ENCODE results near the gene SEMA4D. TPM values are rescaled to one million over a fixed set of nuclear protein-coding genes. Genes with fewer than 3 reads are reported as not detected.

SEMA4D gene
- total RNA-seq, 1 donor, result 0.72 TPM

DNA sequence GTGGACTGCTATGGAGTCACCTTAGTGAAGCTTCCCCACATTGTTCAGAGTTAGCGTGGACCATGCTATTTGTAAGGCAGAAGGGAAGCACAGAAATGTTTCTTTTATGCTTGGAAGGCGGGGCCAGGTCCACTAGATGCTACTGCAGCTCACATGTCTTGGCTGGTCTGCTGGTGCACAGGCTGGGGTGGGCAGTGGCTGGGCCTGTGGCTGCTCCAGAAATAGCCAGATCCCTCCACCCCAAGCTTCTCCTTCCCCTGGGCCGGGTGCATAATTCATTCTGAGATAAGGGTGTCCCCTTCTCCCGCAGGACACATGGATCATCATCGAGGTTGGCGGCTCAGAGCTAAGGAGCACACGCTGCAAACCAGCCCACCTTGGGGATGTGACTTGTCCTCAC is 14.5 kb upstream of the SEMA4D start:
- H3K9me3 ChIP-seq (ENCODE audit: low read depth, low read length), result no peaks in the 10 kb centered on the region
- no peaks in the 10 kb centered on the region for H4K20me1 ChIP-seq (ENCODE audit: insufficient read depth, low read length)
- TF ChIP-seq, protein P1, sequence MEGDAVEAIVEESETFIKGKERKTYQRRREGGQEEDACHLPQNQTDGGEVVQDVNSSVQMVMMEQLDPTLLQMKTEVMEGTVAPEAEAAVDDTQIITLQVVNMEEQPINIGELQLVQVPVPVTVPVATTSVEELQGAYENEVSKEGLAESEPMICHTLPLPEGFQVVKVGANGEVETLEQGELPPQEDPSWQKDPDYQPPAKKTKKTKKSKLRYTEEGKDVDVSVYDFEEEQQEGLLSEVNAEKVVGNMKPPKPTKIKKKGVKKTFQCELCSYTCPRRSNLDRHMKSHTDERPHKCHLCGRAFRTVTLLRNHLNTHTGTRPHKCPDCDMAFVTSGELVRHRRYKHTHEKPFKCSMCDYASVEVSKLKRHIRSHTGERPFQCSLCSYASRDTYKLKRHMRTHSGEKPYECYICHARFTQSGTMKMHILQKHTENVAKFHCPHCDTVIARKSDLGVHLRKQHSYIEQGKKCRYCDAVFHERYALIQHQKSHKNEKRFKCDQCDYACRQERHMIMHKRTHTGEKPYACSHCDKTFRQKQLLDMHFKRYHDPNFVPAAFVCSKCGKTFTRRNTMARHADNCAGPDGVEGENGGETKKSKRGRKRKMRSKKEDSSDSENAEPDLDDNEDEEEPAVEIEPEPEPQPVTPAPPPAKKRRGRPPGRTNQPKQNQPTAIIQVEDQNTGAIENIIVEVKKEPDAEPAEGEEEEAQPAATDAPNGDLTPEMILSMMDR (IDR thresholded peaks at IDR 0.05; ENCODE audit: extremely low read depth, low read depth, low read length), result no peak
- no peak overlapping the region for H3K4me3 ChIP-seq (ENCODE audit: insufficient read depth, low read length)
- H3K79me2 ChIP-seq (ENCODE audit: insufficient read depth, low read length), result no peaks in the 10 kb centered on the region
- no peak overlapping the region for H2AFZ ChIP-seq (ENCODE audit: low read length)
- peaks cover 4% of the 10 kb centered on the region for H3K27me3 ChIP-seq (ENCODE audit: insufficient read depth, low read length)
- DNase-seq (ENCODE audit: insufficient read length, low spot score, missing footprints), result no peak
- no peak overlapping the region for H3K4me2 ChIP-seq (ENCODE audit: insufficient read depth, low read length)
- no peaks in the 10 kb centered on the region for H3K4me1 ChIP-seq (ENCODE audit: insufficient read depth, low read length)
- H3K27ac ChIP-seq (ENCODE audit: low read depth, low read length), result no peak overlapping the region
- no peaks in the 10 kb centered on the region for H3K36me3 ChIP-seq (ENCODE audit: insufficient read depth, low read length)

DNA sequence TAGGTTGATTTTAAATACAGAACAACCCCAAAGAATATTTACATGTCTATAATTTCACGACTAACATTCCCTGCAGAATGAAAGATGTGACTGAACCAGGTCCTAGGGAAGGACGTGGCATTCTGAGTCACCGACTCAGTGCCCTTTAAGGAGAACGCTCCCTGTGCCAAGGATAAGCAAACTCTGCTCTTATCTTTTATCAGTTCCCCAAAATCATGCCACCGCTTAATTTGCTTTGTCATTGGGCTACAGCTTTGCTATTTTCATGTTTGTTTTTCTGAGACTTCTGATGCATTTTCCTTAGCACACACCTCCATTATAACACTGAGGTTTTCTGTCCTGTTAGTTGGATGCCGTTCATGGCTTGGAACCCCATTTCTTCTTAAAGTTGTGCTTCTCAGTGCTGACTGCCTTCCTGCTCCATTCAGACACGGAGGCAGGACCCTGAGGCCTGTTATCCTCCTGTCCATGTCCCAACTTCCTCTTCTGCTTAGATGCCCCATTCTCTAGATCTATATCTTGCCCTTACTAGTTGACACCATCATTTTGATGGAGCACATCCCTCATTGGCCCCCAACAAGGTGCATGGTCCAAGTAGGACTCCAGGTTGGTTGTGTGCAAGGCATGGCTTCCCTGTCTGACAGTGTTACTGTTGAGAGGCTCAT is 11.2 kb upstream of the SEMA4D start:
- H3K4me2 ChIP-seq (ENCODE audit: insufficient read depth, low read length), result no peak overlapping the region
- no peak overlapping the region for H2AFZ ChIP-seq (ENCODE audit: low read length)
- no peaks in the 10 kb centered on the region for H4K20me1 ChIP-seq (ENCODE audit: insufficient read depth, low read length)
- TF ChIP-seq, protein P1 (IDR thresholded peaks at IDR 0.05; ENCODE audit: extremely low read depth, low read depth, low read length), result no peak
- no peak overlapping the region for H3K27ac ChIP-seq (ENCODE audit: low read depth, low read length)
- DNase-seq (ENCODE audit: insufficient read length, low spot score, missing footprints), result no peak
- H3K27me3 ChIP-seq (ENCODE audit: insufficient read depth, low read length), result peaks cover 4% of the 10 kb centered on the region
- H3K4me3 ChIP-seq (ENCODE audit: insufficient read depth, low read length), result no peak overlapping the region
- H3K9me3 ChIP-seq (ENCODE audit: low read depth, low read length), result no peaks in the 10 kb centered on the region
- H3K36me3 ChIP-seq (ENCODE audit: insufficient read depth, low read length), result no peaks in the 10 kb centered on the region
- no peaks in the 10 kb centered on the region for H3K79me2 ChIP-seq (ENCODE audit: insufficient read depth, low read length)
- no peaks in the 10 kb centered on the region for H3K4me1 ChIP-seq (ENCODE audit: insufficient read depth, low read length)

DNA sequence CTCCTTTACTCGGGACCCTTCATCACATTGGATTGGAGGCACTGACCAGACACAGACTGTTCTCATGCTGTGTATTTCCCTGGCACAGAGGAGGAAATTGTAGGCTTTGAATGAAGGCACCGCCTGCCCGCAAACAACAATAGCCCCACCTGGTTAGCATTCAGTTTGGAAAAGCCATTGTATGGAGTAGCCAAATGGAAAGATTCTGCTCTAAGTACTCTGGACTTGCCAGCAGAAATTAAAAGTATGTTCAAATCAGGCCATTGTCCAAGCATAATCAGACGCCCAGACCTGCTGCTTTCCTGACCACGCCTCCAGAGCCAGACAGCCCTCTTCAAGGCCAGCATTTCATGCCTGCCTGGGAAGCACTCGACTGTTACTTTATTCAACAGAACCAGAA is 8.0 kb upstream of the SEMA4D start:
- TF ChIP-seq, protein P1 (IDR thresholded peaks at IDR 0.05; ENCODE audit: extremely low read depth, low read depth, low read length), result no peak
- DNase-seq (ENCODE audit: insufficient read length, low spot score, missing footprints), result no peak
- H3K9me3 ChIP-seq (ENCODE audit: low read depth, low read length), result no peaks in the 10 kb centered on the region
- no peak overlapping the region for H2AFZ ChIP-seq (ENCODE audit: low read length)
- H4K20me1 ChIP-seq (ENCODE audit: insufficient read depth, low read length), result no peaks in the 10 kb centered on the region
- no peaks in the 10 kb centered on the region for H3K4me1 ChIP-seq (ENCODE audit: insufficient read depth, low read length)
- no peak overlapping the region for H3K27ac ChIP-seq (ENCODE audit: low read depth, low read length)
- H3K4me2 ChIP-seq (ENCODE audit: insufficient read depth, low read length), result no peak overlapping the region
- no peak overlapping the region for H3K4me3 ChIP-seq (ENCODE audit: insufficient read depth, low read length)
- peaks cover 5% of the 10 kb centered on the region for H3K27me3 ChIP-seq (ENCODE audit: insufficient read depth, low read length)
- H3K79me2 ChIP-seq (ENCODE audit: insufficient read depth, low read length), result no peaks in the 10 kb centered on the region
- H3K36me3 ChIP-seq (ENCODE audit: insufficient read depth, low read length), result no peaks in the 10 kb centered on the region

DNA sequence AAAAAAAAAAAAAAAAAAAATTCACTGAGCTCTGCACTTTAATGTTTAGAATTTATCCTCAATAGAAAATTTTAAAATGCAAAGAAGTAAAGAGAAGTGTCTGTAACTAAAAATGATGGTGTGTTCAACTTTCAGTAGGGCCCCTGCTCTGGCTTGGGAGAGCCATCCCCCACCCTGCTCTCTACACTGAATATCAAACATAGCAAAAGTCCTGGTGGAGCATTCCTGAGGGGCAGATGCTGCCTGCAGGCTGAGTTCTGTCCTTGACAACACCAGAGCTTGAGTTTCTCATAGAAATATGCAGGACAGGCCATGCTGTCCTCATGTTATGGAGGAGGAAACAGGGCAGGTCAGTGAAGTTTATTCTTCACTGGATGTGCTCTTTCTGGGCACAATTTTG is 7.1 kb upstream of the SEMA4D start:
- TF ChIP-seq, protein P1 (IDR thresholded peaks at IDR 0.05; ENCODE audit: extremely low read depth, low read depth, low read length), result no peak
- H4K20me1 ChIP-seq (ENCODE audit: insufficient read depth, low read length), result no peaks in the 10 kb centered on the region
- no peak overlapping the region for H3K4me3 ChIP-seq (ENCODE audit: insufficient read depth, low read length)
- H3K27ac ChIP-seq (ENCODE audit: low read depth, low read length), result no peak overlapping the region
- peak; percentile 48 for DNase-seq (ENCODE audit: insufficient read length, low spot score, missing footprints)
- H3K4me1 ChIP-seq (ENCODE audit: insufficient read depth, low read length), result no peaks in the 10 kb centered on the region
- no peaks in the 10 kb centered on the region for H3K36me3 ChIP-seq (ENCODE audit: insufficient read depth, low read length)
- H3K27me3 ChIP-seq (ENCODE audit: insufficient read depth, low read length), result peaks cover 5% of the 10 kb centered on the region
- no peak overlapping the region for H2AFZ ChIP-seq (ENCODE audit: low read length)
- no peaks in the 10 kb centered on the region for H3K79me2 ChIP-seq (ENCODE audit: insufficient read depth, low read length)
- H3K9me3 ChIP-seq (ENCODE audit: low read depth, low read length), result no peaks in the 10 kb centered on the region
- no peak overlapping the region for H3K4me2 ChIP-seq (ENCODE audit: insufficient read depth, low read length)

All from osteoblast (primary cell).